Glomerular visceral epithelial cell (primary cell): ENCODE measurements around the gene TMPRSS13.
"Not testable (repeated sequence)": the region's sequence is repeated elsewhere in the genome, so short reads cannot be mapped to it uniquely, and the experiment has no call there.

Source experiments
- DNase-seq: peaks from one replicate; pipeline ENCODE4 v3.0.0-alpha.2; 2016; ENCODE audit errors: extremely low spot score

Gene TMPRSS13

DNA sequence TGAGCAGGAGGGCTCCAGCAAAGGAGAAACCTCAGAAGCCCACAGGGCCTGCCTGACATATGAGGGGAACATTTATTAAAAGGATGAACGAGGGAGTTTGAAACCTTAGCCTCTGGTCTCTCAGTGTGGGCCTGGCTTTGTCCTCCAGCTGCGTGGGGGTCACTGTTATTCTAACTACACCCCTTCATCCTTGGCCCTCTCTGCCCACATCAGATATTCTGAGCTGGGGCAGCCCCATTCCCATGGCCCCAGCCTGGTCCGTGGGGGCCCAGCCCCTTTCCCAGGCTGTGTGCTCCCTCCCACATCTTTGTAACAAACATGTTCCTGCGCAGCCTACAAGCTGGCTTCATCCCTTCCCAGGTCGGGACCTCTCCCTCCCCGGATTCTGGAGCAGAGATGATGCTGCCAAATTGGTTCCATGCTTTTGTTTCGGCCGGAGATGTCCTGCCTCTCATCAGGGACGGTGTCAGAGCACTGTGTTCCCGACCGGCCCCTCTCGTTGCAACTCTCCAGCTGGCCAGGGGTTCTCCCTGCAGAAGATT is 56.7 kb downstream of the TMPRSS13 start:
- DNase-seq, result no peak

GRCh38 chr11:117871784-117872183 is 57.4 kb downstream of the TMPRSS13 start:
- DNase-seq, result no peak

DNA sequence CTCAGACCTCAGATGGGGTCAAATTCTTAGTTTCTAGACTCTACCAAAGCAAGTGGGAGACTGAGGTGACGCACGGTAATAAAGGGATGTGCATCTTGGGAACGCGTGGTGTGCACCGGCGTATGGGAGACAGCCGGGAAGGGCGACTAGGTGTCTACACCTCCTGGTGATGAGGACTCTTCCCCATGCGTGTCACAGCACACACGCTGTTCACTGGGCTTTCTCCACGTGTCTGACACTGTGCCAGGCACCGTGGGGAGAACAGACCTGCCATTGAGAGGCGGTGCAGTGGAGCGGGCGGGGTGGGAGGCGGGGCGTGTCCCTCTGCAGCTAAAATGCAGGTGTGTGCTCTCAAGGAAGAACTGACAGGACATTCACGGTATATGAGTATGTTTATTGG is 58.0 kb downstream of the TMPRSS13 start:
- no peak for DNase-seq

- no peak for DNase-seq
These were observed 58.9 kb downstream of the TMPRSS13 start for GRCh38 chr11:117870103-117870952.

DNA sequence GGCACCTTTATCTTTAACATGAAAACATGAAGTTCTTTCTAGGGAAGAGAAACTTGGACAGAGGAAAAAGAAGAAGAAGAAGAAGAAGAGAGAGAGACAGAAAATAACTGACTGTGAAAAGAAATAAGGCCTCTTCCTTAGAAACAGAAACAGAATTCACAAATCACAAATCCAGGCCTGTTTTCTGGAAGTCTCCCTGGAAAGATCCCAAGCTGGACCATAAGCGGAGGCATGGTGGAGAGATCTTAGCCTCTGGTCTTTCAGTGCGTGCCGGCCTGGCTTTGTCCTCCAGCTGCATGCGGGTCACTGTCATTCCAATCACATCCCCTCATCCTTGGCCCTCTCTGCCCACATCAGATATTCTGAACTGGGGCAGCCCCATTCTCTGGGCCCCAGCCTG is 59.6 kb downstream of the TMPRSS13 start:
- no peak for DNase-seq

- DNase-seq, result no peak
These were observed 60.2 kb downstream of the TMPRSS13 start for GRCh38 chr11:117868815-117869561.

- no peak for DNase-seq
These were observed 61.1 kb downstream of the TMPRSS13 start for GRCh38 chr11:117868088-117868487.

GRCh38 chr11:117866526-117866925 is 62.7 kb downstream of the TMPRSS13 start:
- DNase-seq, result no peak

DNA sequence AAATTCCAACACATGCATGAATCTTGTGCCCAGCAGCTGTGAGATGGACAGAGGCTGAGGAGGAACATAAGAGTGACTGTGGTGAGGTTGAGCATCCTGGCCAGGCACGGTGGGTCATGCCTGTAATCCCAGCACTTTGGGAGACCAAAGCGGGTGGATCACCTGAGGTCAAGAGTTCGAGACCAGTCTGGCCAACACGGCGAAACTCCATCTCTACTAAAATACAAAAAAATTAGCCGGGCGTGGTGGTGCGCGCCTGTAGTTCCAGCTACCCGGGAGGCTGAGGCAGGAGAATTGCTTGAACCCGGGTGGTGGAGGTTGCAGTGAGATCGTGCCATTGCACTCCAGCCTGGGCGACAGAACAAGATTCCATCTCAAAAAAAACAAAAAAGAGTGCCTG is 63.7 kb downstream of the TMPRSS13 start:
- DNase-seq, result not testable (repeated sequence)

DNA sequence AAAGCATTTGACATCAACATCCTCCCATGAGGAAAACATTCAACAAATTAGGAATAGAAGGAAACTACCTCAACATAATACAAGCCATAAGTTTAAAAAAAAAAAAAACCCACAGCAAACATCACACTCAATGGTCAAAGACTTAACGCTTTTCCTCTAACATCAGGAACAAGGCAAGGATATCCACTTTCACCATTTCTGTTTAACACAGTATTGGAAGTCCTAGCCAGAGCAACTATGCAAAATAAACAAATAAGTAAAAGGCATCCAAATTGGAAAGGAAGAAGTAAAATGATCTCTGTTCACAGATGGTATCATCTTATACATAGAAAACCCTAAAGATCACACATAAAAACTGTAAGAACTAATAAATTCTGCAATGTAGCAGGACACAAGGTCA is 65.8 kb downstream of the TMPRSS13 start:
- no peak for DNase-seq

DNA sequence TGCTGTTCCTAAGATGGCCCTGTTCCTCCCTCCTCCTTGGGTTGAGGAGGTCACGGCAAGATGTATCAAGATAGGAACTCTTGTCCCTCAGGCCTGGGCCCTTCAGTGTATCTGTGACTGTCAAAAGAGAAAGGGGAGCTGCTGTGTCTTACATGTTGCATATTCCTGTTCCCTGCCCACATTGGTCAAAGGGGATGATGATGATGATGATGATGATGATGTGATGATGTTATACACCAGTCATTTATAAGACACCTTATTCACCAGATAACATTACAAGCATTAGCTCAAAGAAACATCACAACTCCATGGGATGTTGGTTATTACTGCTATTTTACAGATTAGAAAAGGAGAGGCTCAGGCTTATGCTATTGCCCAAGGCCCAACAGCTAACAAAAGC is 66.4 kb downstream of the TMPRSS13 start:
- no peak for DNase-seq

DNA sequence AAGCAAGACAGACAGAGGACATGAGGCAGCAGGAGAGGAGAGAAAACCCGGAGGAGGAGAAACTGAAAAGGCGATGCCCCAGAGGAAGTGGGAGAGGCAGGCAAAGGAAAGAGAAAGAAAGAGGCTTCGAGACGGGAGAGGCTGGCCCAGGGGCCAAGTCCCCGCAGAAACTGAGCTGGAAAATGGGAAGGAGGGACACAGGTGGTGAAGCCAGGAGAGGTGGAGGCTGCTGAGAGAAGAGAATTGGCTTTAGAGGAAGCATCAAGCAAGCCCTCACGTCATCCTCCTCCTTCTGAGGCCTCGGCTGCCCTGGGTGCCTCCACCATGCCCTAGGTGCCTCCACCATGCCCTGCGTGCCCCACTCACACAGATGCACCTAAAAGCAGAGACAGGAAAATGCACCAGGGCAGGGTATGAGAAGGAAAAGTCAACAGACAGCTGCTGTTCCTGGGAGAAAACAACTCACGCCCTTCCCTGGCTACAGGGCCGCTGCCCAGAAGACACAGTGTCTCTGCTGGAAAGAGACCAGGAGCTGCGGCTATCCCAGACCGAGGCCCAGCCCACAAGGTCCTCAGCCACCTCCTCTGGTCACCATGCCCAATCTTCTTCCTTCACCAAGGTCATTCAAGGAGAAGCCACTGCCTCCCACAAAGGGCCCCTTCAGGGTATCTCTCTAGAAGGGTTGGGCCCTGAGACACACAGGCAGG is 67.0 kb downstream of the TMPRSS13 start:
- DNase-seq, result no peak

DNA sequence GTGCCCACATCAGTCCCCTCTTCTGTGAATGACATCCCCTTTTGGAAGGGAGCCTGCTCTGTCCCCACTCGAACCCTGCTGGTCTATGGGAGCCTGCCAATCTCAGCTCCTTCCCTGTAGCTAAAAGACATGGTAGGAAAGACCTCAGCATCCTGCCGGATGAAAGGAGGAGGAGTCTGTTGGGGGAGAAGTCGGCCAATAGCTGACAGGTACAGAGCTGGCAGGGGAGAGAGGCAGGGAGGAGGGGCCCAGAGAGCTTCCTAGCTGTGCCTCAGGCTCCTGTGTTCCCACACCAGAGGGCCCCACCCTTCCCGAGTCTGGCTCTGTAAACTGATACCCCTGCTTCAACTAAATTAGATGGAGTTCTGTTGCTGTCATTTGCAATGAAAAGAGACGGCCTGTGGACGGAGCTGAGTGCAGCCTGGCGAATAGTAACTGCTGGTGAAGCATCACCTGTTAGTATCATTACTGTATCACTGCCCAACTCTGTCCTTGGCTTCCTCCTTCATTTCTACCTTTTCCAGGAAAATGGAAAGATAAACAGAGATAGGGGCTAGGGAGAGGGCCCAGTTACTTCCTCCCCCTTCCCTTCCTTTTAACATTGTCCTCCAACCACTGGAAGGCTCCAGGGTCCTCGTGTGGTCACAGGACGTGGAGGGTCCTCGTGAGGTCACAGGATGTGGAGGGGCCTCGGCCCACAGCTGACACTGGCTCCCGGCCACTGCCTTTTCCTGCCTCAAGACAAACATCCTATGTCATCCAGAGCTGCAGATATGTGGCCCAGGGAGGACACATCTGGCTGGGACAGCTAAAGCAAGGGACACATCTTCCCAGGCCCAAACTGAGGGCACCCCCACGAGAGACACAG is 67.8 kb downstream of the TMPRSS13 start:
- no peak for DNase-seq

- no peak for DNase-seq
These were observed 69.1 kb downstream of the TMPRSS13 start for GRCh38 chr11:117860139-117860538.

GRCh38 chr11:117859488-117860112 is 69.6 kb downstream of the TMPRSS13 start:
- DNase-seq, result no peak

- DNase-seq, result no peak
These were observed 70.1 kb downstream of the TMPRSS13 start for GRCh38 chr11:117859061-117859460.

DNA sequence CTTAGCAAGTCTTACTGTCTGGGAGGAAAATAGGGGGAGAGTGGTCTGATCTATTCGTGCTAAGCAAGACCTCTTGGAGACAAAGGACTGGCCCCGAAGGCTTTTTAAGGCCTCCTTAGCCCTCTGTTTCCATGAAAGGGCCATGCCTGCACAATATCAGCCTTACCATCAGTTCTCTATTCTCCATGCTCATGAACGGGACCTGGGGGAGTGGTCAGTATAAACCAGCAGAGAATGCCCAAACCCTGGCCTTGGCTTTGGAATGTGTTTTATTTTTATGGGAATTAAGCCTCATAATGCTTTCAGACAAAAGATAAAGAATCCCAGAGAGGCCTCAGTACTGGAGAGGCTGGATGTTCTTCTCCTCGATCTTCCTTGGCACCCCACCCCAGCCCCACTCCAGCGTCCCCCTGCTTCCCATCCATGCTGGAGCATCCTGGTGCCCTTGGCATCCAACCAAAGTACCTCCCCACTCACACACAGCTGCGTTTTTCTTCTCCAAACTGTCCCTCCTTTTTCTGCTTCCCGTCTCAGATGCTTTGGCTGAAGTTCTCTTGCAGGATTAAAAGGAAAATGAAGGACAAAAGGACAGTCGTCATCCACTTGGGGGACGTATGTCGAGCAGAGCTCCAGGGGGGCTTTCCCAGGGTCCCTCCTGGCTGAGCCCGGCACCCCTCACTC is 71.3 kb downstream of the TMPRSS13 start:
- DNase-seq, result no peak

DNA sequence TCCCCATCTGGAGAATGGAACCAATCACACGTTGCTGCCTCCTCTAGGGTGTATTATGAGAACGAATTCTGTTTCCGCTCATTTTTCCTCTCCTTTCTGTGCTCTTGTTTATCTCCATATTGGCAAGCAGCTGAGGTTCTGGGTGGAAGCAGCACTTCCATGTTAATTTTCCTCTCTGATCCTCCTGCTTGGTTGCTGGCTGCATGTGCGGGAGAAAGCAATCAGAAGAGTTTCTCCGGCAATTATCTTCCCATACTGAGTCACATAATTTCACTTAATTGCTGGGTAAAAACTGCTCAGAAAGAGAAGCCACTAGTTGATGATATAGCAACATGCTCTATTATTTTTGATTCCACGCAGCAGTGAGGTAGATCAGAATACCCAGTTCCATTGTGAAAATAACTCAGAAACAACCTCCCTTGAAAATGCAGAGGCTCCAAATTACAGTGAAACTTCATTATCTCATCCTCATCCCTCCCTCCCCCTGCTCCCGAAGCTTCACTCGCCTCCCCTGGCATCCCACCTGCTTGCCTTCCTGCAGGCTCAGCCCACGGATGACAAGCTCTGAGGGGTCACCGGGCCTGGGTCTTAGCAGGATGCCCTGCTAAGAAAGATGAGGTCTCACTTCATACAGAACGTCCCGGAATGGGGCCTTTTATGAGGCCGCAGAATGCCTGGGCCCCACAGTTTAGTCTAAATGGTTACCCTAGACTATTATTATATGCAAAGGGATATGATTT is 73.1 kb downstream of the TMPRSS13 start:
- no peak for DNase-seq

- DNase-seq, result no peak
These were observed 73.9 kb downstream of the TMPRSS13 start for GRCh38 chr11:117855186-117855845.
